ENCODE results near the gene RYR2. TPM values are rescaled to one million over a fixed set of nuclear protein-coding genes. Genes with fewer than 3 reads are reported as not detected.

RYR2 gene
- total and polyA plus RNA-seq, 11 donors = 77.7 to 1,319 (median 805) TPM

DNA sequence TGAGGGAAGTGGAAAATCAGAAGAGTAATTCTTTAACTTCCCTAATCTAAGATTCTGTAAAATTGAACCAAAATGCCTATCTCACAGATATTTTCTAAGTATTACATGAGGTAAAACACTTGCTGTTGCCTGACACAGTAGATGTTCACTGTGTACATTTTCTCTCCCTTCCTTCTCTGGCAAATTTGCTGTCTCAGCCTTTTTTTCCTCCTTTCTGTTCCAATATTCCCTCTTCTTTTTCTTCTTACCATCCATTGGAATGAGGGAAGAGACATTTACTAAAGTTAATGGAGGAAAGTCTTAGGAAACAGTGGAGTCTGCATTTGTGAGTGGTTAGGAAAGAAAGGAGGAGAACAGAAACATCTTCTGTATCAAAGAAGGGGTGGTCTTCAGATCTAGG is 608.8 kb downstream of the RYR2 start:
- H3K36me3 ChIP-seq = peaks cover 0 to 98% (median 23%) of the 10 kb centered on the region in 9 donors
- intact Hi-C loops (cut with DNase I) = no loop called here
- ATAC-seq = no peak
- H3K27me3 ChIP-seq = no peaks in the 10 kb centered on the region
- H3K4me3 ChIP-seq = no peak overlapping the region
- no peaks in the 10 kb centered on the region for H3K9me3 ChIP-seq
- peaks cover 0 to 11% (median 0%) of the 10 kb centered on the region in 12 donors for H3K4me1 ChIP-seq
- no peak for DNase-seq
- TF ChIP-seq, protein P1, sequence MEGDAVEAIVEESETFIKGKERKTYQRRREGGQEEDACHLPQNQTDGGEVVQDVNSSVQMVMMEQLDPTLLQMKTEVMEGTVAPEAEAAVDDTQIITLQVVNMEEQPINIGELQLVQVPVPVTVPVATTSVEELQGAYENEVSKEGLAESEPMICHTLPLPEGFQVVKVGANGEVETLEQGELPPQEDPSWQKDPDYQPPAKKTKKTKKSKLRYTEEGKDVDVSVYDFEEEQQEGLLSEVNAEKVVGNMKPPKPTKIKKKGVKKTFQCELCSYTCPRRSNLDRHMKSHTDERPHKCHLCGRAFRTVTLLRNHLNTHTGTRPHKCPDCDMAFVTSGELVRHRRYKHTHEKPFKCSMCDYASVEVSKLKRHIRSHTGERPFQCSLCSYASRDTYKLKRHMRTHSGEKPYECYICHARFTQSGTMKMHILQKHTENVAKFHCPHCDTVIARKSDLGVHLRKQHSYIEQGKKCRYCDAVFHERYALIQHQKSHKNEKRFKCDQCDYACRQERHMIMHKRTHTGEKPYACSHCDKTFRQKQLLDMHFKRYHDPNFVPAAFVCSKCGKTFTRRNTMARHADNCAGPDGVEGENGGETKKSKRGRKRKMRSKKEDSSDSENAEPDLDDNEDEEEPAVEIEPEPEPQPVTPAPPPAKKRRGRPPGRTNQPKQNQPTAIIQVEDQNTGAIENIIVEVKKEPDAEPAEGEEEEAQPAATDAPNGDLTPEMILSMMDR (IDR thresholded peaks at IDR 0.05) = no peak
- H3K27ac ChIP-seq = no peak overlapping the region

DNA sequence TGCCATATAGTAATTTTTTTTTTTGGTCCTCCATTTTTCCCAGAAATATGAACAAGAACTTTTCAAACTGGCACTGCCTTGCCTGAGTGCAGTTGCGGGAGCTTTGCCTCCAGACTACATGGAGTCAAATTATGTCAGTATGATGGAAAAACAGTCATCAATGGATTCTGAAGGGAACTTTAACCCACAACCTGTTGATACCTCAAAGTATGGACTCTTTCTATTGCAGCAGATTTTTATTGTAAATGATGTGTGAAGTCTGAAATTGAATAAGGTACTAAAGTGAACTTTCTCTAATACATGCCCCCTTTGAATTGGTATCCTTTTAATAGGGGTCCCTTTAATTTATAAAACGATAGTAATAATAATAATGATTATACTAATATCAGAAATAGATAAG is 613.8 kb downstream of the RYR2 start:
- DNase-seq (no peak), ATAC-seq (no peak)
- Histone ChIP-seq H3K9me3 (no peaks in the 10 kb centered on the region), H3K4me1 (peaks cover 0 to 7% (median 0%) of the 10 kb centered on the region in 12 donors), H3K27me3 (no peaks in the 10 kb centered on the region), H3K27ac (no peak overlapping the region), H3K4me3 (no peak overlapping the region), H3K36me3 (peaks cover 0 to 100% (median 16%) of the 10 kb centered on the region in 9 donors)
- TF ChIP-seq, protein P1 (IDR thresholded peaks at IDR 0.05) = no peak
- TF ChIP-seq POLR2A (IDR thresholded peaks at IDR 0.05) = no peak
- intact Hi-C loops (cut with DNase I) = no loop called here
- 58 to 83% (median 62%) methylated on average over 2 of the region's 2 CpGs for WGBS, 4 donors

DNA sequence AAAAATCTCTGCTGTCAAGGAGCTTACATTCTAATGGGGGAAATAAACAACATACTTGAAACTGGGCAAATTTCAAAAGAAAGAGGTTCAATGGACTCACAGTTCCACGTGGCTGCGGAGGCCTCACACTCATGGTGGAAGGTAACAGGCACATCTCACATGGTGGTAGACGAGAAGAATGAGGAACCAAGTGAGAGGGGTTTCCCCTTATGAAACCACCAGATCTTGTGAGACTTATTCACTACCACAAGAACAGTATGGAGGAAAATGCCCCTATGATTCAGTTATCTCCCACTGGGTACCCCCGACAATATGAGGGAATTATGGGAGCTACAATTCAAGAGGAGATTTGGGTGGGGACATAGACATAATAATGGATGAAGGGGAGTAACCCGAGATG is 622.4 kb downstream of the RYR2 start:
- TF ChIP-seq POLR2A (IDR thresholded peaks at IDR 0.05) = no peak
- TF ChIP-seq, protein P1 (IDR thresholded peaks at IDR 0.05) = no peak
- no peak overlapping the region for H3K27ac ChIP-seq
- 81 to 85% (median 83%) methylated on average over 5 of the region's 5 CpGs for WGBS, 4 donors
- H3K9me3 ChIP-seq = no peaks in the 10 kb centered on the region
- intact Hi-C loops (cut with DNase I) = no loop called here
- peaks cover 0 to 17% (median 0%) of the 10 kb centered on the region in 12 donors for H3K4me1 ChIP-seq
- no peak overlapping the region for H3K4me3 ChIP-seq
- H3K27me3 ChIP-seq = no peaks in the 10 kb centered on the region
- H3K36me3 ChIP-seq = peaks cover 0 to 83% (median 7%) of the 10 kb centered on the region in 9 donors
- no peak for DNase-seq
- peak in 1 of 4 donors; percentile 4 for ATAC-seq

DNA sequence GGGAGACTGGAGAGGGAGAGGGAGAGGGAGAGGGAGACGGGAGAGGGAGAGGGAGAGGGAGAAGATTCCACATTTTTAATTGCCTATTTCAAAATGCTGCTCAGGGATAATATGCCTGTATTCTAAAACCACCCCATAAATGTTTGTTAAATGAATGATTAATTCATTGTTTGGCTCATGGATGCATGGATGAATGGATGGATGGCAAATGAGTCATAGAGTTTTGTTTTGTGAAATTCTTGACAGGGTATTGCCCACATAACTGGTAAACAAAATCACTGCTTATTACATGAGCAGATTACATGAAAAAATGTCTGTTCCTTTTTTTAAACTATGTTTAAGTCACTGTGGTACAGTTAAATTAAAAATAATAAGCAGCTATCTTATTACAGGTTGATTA is 628.3 kb downstream of the RYR2 start:
- ATAC-seq (no peak), DNase-seq (no peak)
- Histone ChIP-seq H3K36me3 (peaks cover 0 to 55% (median 4%) of the 10 kb centered on the region in 9 donors), H3K27me3 (no peaks in the 10 kb centered on the region), H3K4me1 (peaks cover 0 to 37% (median 3%) of the 10 kb centered on the region in 12 donors), H3K4me3 (no peak overlapping the region), H3K9me3 (no peaks in the 10 kb centered on the region), H3K27ac (no peak overlapping the region)
- WGBS, 4 donors = 71 to 86% (median 86%) methylated on average over 1 of the region's 1 CpG
- intact Hi-C loops (cut with DNase I) = no loop called here
- no peak for TF ChIP-seq POLR2A (IDR thresholded peaks at IDR 0.05)
- TF ChIP-seq, protein P1 (IDR thresholded peaks at IDR 0.05) = no peak

Measured in heart left ventricle (tissue), 16 donors.